ENCODE measurements around the gene TMEM240.
"Not testable (repeated sequence)": the region's sequence is repeated elsewhere in the genome, so short reads cannot be mapped to it uniquely, and the experiment has no call there.

TMEM240 gene

DNA sequence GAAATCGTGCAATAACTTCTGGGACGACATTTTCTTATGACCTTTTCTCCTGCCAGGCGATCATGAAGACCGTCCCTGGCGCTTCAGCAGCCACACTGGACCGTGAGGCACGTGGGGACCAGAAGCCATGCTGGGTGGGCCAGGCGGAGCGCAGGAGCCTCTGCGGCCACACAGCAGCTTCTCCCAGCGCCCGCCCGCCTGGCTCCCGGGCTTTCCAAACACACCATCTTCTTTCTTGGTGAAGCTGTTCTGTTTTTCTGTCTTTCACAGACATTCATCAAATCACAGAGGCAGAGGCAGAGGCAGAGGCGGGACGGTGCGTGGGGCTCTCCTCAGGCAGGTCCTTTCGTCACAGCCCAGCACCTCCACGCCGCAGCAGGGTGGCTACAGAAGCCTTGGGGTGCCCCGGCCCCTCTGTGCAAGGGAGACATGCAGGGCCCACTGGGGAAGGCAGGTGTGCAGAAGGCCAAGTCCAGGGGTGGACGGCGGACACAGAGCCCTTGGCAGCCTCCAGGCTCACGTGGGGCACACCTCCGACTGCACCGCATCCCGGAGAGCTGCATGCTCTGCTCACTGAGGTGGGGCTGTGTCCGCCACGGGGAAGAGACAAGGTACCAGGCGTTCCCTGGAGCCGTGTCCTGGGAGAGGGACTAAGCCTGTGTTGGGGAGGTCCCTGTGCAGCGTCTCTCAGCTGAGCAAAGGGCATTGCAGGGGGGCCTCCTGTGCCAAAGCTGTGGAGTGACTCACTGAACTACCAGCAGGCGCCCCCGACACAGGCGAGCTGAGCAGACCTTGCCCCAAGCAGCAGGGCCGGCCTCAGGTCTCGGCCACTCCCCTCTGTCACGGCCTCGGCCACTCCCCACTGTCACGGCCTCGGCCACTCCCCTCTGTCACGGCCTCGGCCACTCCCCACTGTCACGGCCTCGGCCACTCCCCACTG, 2.6 kb upstream of the TMEM240 start:
- no peak for DNase-seq (ENCODE audit: low read depth)
- no peak overlapping the region for H3K4me3 ChIP-seq (ENCODE audit: low read depth, low read length)

DNA sequence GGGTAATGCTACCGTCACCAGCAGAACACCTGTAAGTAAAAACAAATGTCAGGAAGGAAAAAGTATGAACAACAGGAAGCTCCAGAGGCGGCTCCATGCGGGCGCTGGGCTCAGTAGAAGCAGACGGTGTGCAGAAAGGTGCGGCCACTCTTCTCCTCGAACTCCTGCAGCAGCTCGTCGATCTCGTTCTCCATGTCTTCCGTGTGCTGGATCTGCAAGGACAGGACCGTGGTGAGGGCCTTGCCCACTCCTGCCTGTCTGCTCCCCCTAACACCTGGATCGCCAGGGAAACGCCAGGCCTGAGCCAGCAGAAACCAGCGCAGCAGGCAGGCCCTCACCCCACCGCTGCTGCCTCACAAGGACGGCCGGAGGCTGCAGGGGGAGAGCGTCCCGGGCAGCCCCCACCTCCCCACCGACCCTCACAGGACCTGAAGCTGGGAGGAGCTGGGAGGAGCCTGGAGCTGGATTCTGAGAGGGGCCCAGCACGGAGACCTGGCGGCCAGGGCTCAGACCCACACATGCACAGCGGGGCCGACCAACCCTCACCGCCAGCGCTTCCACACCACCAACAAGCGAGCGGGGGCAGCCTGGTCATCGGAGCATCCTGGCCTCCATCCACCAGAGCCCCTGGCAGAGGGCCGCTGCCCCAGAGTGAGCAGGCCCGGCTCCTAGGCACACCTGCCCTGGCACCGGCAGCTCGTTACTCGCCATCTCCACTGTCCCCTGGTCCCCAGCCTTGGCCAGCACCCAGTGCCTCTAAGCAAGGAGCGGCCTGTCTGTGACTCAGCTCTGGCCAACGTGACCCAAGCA, 1.7 kb upstream of the TMEM240 start:
- DNase-seq (ENCODE audit: low read depth), result no peak
- no peak overlapping the region for H3K4me3 ChIP-seq (ENCODE audit: low read depth, low read length)

GRCh38 chr1:1540818-1541628, 599 bp upstream of the TMEM240 start:
- DNase-seq (ENCODE audit: low read depth), result no peak
- peak overlapping the region; percentile 56 for H3K4me3 ChIP-seq (ENCODE audit: low read depth, low read length)

DNA sequence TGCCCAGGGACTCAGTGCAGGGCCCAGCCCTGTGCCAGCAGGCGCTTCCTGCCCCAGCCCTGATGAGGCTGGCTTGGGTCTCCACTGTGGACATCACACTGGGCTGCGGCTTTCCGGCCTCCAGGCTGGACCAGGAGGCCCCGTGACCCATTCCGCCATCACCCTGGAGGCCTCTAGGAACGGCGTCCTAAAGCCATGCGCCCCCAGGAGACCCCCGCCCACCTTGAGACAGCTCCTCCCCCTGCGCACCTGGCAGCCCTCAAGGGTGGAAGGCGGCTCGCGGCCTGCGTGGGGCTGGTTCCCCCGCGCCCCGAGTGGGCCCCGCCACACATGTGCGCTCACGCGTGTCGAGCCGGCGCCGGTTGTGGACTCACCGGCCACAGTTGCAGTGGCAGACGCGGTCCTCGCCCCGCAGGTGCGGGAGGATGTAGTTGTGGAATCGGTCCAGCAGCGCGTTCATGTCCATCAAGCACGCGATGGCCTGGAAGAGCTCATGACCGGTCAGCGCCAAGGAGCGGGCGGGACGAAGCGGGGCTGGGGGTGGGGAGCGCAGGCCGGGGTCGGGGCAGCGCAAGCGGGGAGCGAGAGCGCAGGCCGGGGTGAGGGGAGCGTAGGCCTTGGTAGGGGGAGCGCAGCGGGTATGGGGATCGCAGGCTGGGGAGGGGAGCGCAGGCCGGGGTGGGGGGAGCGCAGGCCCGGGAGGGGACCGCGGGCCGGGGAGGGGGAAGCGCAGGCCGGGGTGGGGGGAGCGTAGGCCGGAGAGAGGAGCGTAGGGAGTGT, 924 bp downstream of the TMEM240 start:
- peak overlapping the region; percentile 56 for H3K4me3 ChIP-seq (ENCODE audit: low read depth, low read length)
- no peak for DNase-seq (ENCODE audit: low read depth)

- no peak for DNase-seq (ENCODE audit: low read depth)
- H3K4me3 ChIP-seq (ENCODE audit: low read depth, low read length), result peak overlapping the region; percentile 56
Observed at GRCh38 chr1:1538989-1539309, 1.5 kb downstream of the TMEM240 start.

- no peak for DNase-seq (ENCODE audit: low read depth)
- no peak overlapping the region for H3K4me3 ChIP-seq (ENCODE audit: low read depth, low read length)
Observed at GRCh38 chr1:1538334-1538733, 2.1 kb downstream of the TMEM240 start.

DNA sequence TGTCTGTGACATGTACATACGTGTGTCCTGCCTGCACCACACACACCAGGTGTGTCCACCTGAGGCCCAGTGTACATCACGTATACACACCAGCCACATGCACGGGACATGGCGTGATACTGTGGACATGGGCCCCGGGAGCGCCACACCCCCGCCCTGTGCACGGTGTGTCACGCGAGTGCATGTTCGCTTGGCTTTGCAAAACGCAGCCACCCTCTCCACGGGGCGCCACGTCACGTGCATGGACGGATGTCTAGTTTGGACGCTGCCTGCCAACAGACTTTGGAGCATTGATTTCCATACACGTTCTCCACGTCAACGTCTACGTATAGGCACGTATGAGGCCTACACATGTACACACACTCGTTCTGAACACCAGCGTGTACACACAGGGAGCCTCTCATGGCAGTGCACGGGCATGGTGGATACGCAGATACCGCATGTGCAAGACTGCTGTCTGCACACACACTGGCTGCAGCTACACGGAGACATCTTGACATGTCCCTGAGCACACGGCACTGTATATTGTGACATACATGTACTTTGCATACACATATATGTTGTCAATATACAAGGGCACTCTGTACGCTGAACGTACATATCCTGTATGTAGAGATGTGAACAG, 2.7 kb downstream of the TMEM240 start:
- no peak for DNase-seq (ENCODE audit: low read depth)
- H3K4me3 ChIP-seq (ENCODE audit: low read depth, low read length), result no peak overlapping the region

DNA sequence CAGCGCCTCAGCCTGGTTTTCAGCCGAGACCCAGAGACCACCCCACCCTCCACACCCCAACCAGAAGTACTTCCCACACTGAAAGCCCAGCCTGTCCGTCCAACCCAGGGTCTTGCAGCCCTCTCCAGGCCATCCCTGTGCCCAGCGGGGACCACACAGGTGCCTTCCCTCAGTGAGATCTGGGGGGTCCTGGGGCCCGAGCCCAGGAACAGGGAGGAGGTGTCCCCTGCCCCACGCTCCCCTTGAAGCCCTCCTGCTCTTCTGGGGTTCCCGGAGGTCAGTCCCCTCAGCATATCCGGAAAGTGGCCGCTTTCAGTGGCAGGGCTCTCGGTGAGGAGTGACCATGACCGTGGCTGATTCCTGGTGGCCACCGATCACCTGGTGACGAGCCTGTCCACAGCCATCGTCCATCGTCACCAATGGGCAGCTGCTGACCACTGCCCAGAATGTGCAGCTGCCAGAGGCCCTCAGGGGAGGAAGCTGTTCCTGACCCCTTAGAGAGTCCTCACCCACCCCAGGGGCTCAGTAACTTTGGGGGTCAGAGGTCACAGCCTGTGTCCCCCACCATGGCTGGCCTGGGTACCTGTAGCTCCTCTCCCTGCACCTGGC, 3.4 kb downstream of the TMEM240 start:
- no peak overlapping the region for H3K4me3 ChIP-seq (ENCODE audit: low read depth, low read length)
- DNase-seq (ENCODE audit: low read depth), result no peak

DNA sequence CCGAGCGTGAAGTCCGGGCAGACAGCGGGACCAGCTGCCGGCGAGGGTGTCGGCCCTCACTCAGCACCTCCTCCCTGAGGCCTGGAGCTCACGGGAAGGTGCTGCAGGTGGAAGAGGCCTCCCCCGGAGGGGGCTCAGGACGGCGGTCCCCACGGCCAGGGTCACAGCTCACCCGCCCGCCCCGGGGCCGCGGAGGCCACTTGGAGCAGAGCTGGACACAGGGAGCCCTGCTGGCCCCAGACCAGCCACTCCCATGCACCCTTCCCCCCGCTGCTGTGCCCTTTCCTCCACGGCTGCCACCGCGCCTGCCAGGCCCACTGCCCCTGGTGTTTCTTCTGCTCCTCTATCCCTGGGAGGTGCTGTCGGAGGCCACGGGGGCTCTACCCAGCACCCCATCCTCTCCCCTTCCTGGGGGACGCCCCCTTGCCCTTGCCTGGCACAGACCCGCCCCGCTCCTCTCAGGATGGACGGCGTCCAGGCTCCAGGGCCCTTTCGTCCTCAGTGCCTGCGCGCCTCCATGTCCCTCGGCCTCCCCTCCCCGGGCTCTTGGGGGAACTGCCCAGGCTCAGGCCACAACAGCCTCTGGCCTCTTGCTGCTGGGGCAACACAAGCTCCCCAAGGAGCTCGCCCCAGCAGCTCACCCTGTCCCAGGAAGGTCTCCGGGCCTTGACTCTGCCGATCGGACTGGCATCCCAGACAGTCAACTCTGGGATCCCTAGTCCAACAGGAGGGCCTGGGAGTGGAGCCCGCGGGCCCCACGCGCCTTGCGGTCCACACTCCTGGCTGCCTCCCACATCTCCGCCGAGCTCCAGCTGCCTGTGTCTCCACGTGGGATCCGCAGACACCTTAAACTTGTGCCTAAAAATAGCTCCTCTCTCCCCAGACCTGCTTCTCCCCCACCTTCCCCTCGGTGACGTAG, 4.1 kb downstream of the TMEM240 start:
- H3K4me3 ChIP-seq (ENCODE audit: low read depth, low read length), result no peak overlapping the region
- no peak for DNase-seq (ENCODE audit: low read depth)

GRCh38 chr1:1535201-1536018, 5.0 kb downstream of the TMEM240 start:
- no peak overlapping the region for H3K4me3 ChIP-seq (ENCODE audit: low read depth, low read length)
- no peak for DNase-seq (ENCODE audit: low read depth)

- DNase-seq (ENCODE audit: low read depth), result no peak
- no peak overlapping the region for H3K4me3 ChIP-seq (ENCODE audit: low read depth, low read length)
Observed at GRCh38 chr1:1534401-1535154, 5.8 kb downstream of the TMEM240 start.

- DNase-seq (ENCODE audit: low read depth); H3K4me3 ChIP-seq (ENCODE audit: low read depth, low read length): not testable (repeated sequence)
Observed at GRCh38 chr1:1533894-1534291, 6.5 kb downstream of the TMEM240 start.

GRCh38 chr1:1533176-1533893, 7.1 kb downstream of the TMEM240 start:
- not testable (repeated sequence) for DNase-seq (ENCODE audit: low read depth); H3K4me3 ChIP-seq (ENCODE audit: low read depth, low read length)

GRCh38 chr1:1531947-1532346, 8.5 kb downstream of the TMEM240 start:
- DNase-seq (ENCODE audit: low read depth), result no peak
- H3K4me3 ChIP-seq (ENCODE audit: low read depth, low read length), result no peak overlapping the region

DNA sequence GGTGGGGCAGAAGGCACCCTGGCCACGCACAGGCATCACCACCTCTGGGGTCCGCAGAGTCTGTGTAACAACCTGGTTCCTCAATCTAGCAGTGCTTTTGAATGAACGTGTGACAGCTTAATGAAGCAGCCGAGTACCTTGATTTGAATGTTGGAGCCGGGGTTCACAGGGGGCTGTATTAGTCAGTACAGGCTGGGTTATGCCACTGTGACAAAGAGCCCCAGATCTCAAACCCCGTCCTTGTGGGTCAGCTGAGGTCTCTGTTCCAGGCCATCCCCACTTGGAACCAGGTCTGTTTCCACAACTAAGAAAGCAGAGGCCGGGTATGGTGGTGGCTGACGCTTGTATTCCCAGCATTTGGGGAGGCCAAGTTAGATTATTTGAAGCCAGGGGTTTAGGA, 10.5 kb downstream of the TMEM240 start:
- no peak for DNase-seq (ENCODE audit: low read depth)
- H3K4me3 ChIP-seq (ENCODE audit: low read depth, low read length), result no peak overlapping the region
